ENCODE data around the gene NT5M. TPM values are rescaled to one million over a fixed set of nuclear protein-coding genes. Genes with fewer than 3 reads are reported as not detected.

NT5M gene
- total RNA-seq, 1 experiment from 2014 or later = 10.2 TPM

DNA sequence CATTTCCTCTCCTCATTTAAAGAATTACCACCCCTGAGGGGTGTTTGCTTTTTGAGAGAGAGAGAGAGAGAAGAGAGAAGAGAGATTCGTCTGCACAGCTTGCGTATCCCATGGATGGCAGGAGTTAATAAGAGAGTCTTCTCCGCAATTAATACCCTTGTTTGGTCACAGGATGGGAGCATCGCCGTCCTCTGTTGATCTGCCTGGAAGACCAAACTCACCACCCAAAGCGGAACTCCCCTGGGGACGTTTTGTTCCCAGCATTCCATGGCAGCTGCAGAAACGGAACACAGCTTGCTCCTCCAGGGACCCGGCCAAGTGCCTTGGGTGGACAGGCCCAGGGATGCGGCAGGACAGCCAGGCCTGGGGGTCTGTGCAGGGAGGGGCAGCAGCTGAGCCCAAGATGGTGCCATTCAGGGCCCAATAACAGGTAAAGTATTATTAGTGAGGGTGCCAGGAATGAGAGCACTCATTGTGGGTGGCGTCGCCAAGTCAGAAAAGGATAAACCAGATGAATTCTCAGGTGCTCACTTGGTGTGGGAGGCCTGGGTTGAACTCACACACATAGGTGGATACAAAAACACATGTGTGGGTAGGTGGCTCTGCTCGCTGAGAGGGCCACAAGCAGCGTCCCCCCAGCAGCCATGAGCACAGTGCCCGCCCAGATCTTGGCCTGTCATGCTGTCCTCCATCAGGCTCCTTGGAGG is 83.1 kb downstream of the NT5M start:
- Histone ChIP-seq H3K4me1 (ENCODE audit: control insufficient read depth in 1 of 2, insufficient read depth in 2 of 2, low read length in 2 of 2) (peaks cover 14 to 25% of the 10 kb centered on the region in 2 experiments), H3K36me3 (ENCODE audit: control insufficient read depth in 1 of 2, insufficient read depth in 2 of 2, low read length in 2 of 2) (no peaks in the 10 kb centered on the region), H3K4me2 (ENCODE audit: low read length) (peak overlapping the region; percentile 63), H3K9ac (ENCODE audit: low read length) (no peak overlapping the region), H3K79me2 (ENCODE audit: insufficient read depth, low read length) (no peaks in the 10 kb centered on the region), H3K27ac (ENCODE audit: low read depth, low read length) (no peak overlapping the region), H4K20me1 (ENCODE audit: insufficient read depth) (no peaks in the 10 kb centered on the region), H3K27me3 (ENCODE audit: insufficient read depth, low read length) (peaks cover 12% of the 10 kb centered on the region; the same call in 1 of the 2 replicates), H3K4me3 (replicated peaks in 1 of 2; ENCODE audit: low read depth in 1 of 2, low read length in 2 of 2) (no peak overlapping the region), H3K9me2 (ENCODE audit: insufficient read depth) (no peaks in the 10 kb centered on the region), H2AFZ (ENCODE audit: low read depth, low read length, poor library complexity, severe bottlenecking) (peak overlapping the region; percentile 95), H3K9me3 (ENCODE audit: control insufficient read depth in 1 of 2, insufficient read depth in 1 of 2, low read depth in 1 of 2, low read length in 2 of 2) (no peaks in the 10 kb centered on the region)
- TF ChIP-seq FOSL1 (IDR thresholded peaks at IDR 0.05; ENCODE audit: low read depth) = no peak
- ChIA-PET CTCF (no interaction called here), POLR2A (no interaction called here), RAD21 (ENCODE audit: low non-redundant PET in 1 of 2, low total read pairs in 2 of 2, uncharacterized antibody in 2 of 2, unreplicated experiment in 2 of 2) (no interaction called here)
- ATAC-seq (no peak), DNase-seq (ENCODE audit: low read depth, low spot score) (no peak)
- no TSS peak for BruUV-seq (replicated peaks)
- intact Hi-C loops (cut with micrococcal nuclease) = no loop called here

DNA sequence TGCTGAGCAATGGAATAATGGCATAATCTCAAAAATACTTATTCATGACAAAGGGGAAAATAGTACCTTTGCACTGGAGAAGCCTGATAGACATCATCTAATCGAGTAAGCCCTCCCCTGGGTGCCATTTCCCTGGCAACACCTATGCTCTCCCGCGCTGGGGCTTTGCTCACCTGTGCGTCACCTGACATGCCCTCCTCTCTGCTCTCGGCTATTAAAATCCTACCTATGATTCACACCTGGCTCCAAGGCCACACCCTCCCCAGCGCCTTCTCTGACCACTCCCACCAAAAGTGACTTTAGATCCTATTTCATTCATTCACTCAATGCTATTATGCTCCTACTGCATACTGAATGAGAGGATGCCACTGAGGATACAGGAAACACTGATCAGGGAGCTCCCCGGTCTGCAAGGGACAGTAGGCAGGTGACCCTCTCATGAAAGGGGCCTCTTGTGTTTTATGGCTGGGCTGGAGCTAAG is 83.9 kb downstream of the NT5M start:
- H3K27ac ChIP-seq (ENCODE audit: low read depth, low read length) = no peak overlapping the region
- BruUV-seq (replicated peaks) = no TSS peak
- no peaks in the 10 kb centered on the region for H4K20me1 ChIP-seq (ENCODE audit: insufficient read depth)
- peak overlapping the region in 1 of 2 experiments; percentile 9; a peak in 1 of 4 replicates for H3K4me3 ChIP-seq (replicated peaks in 1 of 2; ENCODE audit: low read depth in 1 of 2, low read length in 2 of 2)
- ChIA-PET CTCF (interaction anchor here (0.8 to 1.6 kb wide), 5 partner anchors 8 to 23 kb away, joined by 3 to 7 read pairs (median 3); no protein-coding TSS in a partner anchor), POLR2A (interaction anchor here (0.6 to 1.1 kb wide), 2 partner anchors 110 to 535 kb away, joined by 3 read pairs; partner anchors contain the start of gene RASD1), RAD21 (ENCODE audit: low non-redundant PET in 1 of 2, low total read pairs in 2 of 2, uncharacterized antibody in 2 of 2, unreplicated experiment in 2 of 2) (no interaction called here)
- peaks cover 14 to 25% of the 10 kb centered on the region in 2 experiments for H3K4me1 ChIP-seq (ENCODE audit: control insufficient read depth in 1 of 2, insufficient read depth in 2 of 2, low read length in 2 of 2)
- no peaks in the 10 kb centered on the region for H3K36me3 ChIP-seq (ENCODE audit: control insufficient read depth in 1 of 2, insufficient read depth in 2 of 2, low read length in 2 of 2)
- peak; percentile 48 for DNase-seq (ENCODE audit: low read depth, low spot score)
- no peak overlapping the region for H3K9ac ChIP-seq (ENCODE audit: low read length)
- ATAC-seq = peak; percentile 49
- H3K4me2 ChIP-seq (ENCODE audit: low read length) = peak overlapping the region; percentile 63
- peaks cover 5% of the 10 kb centered on the region; the same call in 1 of the 2 replicates for H3K27me3 ChIP-seq (ENCODE audit: insufficient read depth, low read length)
- H3K79me2 ChIP-seq (ENCODE audit: insufficient read depth, low read length) = no peaks in the 10 kb centered on the region
- H3K9me3 ChIP-seq (ENCODE audit: control insufficient read depth in 1 of 2, insufficient read depth in 1 of 2, low read depth in 1 of 2, low read length in 2 of 2) = no peaks in the 10 kb centered on the region; a peak in 1 of 4 replicates
- TF ChIP-seq CEBPB (IDR thresholded peaks at IDR 0.05; ENCODE audit: low read depth) (no peak), EZH2phosphoT487 (IDR thresholded peaks at IDR 0.05; ENCODE audit: borderline replicate concordance) (no peak), CBX3 (IDR thresholded peaks at IDR 0.05; ENCODE audit: low read depth) (no peak)
- TF ChIP-seq, protein P1, sequence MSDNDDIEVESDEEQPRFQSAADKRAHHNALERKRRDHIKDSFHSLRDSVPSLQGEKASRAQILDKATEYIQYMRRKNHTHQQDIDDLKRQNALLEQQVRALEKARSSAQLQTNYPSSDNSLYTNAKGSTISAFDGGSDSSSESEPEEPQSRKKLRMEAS (IDR thresholded peaks at IDR 0.05) = peak; percentile 49; the same call in 1 of the 2 replicates
- H3K9me2 ChIP-seq (ENCODE audit: insufficient read depth) = no peaks in the 10 kb centered on the region
- peak overlapping the region; percentile 95 for H2AFZ ChIP-seq (ENCODE audit: low read depth, low read length, poor library complexity, severe bottlenecking)
- intact Hi-C loops (cut with micrococcal nuclease) = no loop called here
